NCI-H1930 (cell line): ENCODE data around the gene U2AF1L4.
A peak's percentile ranks its signal among the peaks of the same experiment; 100 is the strongest.
"Not testable (repeated sequence)": the region's sequence is repeated elsewhere in the genome, so short reads cannot be mapped to it uniquely, and the experiment has no call there.

Experiments
- DNase-seq, 2 experiments: peaks; one replicate each; lab custom pipeline; 2025; lab: John Stamatoyannopoulos, UW

Gene U2AF1L4

GRCh38 chr19:35725216-35725861 lies 19.9 kb downstream of the U2AF1L4 start:
- DNase-seq = no peak

DNA sequence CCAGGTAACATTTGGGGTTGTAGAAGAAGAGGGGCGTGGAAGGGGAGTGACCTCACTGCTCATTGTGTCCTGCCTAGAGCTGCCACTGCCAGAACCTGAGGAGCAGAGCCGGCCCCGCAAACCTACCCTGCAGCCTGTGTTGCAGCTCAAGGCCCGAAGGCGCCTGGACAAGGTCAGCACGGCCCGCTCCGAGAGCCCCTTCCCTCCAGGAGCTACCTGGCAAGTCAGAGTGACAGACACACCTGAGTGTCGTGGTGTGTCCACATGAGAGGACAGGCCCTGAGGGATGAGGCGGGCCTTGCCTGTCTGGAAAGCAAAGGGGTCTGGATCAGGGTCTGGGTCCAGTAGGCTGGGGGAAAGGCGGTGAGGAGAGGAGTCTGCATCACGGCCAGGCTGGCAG lies 20.7 kb downstream of the U2AF1L4 start:
- no peak for DNase-seq

DNA sequence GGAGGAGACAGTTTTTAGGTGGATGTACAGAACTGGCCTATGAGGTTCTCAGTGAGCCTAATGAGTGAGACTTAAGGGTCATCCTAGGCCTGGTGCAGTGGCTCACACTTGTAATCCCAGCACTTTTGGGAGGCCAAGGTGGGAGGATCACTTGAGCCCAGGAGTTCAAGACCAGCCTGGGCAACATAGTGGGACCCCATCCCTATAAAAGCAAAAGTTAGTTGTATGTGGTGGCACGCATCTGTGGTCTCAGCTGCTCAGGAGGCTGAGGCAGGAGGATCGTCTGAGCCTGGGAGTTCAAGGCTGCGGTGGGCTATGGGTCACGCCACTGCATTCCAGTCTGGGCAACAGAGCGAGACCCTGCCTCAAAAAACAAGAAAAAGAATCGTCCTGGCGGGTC lies 21.1 kb downstream of the U2AF1L4 start:
- not testable (repeated sequence) for DNase-seq

DNA sequence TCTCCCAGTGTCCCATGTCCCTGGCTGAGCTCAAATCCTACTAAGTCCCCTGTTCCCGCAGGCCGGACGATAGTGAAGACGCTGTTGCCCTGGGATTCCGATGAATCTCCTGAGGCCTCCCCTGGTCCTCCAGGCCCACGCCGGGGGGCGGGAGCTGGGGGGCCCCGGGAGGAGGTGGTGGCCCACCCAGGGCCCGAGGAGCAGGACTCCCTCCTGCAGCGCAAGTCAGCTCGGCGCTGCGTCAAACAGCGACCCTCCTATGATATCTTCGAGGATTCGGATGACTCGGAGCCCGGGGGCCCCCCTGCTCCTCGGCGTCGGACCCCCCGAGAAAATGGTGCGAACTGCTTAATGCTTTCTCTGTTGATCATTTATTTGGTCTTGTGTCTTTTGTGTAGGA lies 21.5 kb downstream of the U2AF1L4 start:
- DNase-seq = no peak

GRCh38 chr19:35722897-35723296 lies 22.3 kb downstream of the U2AF1L4 start:
- DNase-seq = no peak

- no peak for DNase-seq
Measured at GRCh38 chr19:35722461-35722860, 22.8 kb downstream of the U2AF1L4 start.

DNA sequence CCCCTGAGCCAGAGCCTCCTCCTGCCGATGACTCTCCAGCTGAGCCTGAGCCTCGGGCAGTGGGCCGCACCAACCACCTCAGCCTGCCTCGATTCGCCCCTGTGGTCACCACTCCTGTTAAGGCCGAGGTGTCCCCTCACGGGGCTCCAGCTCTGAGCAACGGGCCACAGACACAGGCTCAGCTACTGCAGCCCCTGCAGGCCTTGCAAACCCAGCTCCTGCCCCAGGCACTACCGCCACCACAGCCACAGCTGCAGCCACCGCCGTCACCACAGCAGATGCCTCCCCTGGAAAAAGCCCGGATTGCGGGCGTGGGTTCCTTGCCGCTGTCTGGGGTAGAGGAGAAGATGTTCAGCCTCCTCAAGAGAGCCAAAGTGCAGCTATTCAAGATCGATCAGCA lies 23.8 kb downstream of the U2AF1L4 start:
- no peak for DNase-seq

DNA sequence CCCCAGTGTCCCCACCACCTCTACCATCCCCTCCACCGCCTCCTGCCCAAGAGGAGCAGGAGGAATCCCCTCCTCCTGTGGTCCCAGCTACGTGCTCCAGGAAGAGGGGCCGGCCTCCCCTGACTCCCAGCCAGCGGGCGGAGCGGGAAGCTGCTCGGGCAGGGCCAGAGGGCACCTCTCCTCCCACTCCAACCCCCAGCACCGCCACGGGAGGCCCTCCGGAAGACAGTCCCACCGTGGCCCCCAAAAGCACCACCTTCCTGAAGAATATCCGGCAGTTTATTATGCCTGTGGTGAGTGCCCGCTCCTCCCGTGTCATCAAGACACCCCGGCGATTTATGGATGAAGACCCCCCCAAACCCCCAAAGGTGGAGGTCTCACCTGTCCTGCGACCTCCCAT lies 24.6 kb downstream of the U2AF1L4 start:
- DNase-seq = no peak

GRCh38 chr19:35720163-35720524 lies 25.1 kb downstream of the U2AF1L4 start:
- no peak for DNase-seq

DNA sequence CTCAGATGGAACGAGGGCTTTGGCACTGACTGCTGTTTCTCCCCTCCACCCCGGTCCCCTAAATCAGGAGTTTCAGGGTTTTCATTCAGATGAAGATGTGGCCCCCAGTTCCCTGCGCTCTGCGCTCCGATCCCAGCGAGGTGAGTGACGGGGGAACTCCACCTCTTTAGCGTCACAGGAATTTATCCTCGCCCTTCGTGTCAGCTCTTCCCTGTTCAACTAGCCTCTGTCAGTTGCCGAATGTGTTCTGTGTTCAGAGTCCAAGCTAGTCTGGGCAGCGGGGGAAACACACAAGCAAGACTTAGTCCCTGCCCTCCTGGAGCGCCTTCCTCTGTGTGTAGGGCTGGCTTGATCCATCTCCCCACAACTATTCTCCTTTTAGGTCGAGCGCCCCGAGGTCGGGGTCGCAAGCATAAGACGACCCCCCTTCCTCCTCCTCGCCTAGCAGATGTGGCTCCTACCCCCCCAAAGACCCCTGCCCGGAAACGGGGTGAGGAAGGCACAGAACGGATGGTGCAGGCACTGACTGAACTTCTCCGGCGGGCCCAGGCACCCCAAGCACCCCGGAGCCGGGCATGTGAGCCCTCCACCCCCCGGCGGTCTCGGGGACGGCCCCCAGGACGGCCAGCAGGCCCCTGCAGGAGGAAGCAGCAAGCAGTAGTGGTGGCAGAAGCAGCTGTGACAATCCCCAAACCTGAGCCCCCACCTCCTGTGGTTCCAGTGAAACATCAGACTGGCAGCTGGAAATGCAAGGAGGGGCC lies 25.6 kb downstream of the U2AF1L4 start:
- DNase-seq = no peak

DNA sequence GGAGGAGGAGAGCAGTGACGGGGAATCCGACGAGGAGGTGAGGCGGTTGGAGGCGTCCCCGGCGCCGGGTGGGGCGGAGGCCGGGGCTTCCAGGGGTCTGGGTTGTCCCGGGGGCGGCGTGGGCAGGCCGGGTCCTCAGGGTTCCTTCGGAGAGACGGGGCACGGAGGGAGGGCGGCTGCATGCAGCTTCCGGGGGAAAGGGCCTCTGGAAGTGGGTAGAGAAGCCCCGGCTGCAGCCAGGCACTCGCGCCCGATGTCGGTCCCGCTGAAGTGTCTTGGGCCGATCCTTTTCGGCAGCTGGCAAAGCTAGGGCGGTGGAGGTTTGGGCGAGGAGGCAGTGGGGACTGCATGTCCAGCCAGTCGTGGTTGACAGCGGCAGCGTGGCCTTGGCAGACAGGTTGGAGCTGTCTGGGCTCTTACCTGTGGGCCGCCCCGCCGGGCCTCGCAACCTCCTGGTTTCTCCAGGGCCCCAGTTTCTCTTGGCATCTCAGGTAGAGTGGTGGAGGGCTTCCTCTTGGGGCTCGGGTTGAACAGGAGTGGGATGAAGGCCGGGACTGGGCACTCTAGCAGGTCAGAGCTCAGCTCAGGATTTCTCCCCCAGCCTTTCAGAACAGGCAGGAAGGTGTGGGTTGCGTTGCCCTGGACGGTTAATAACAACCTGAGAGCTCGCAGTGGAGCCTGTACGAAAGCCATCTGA lies 26.7 kb downstream of the U2AF1L4 start:
- no peak for DNase-seq

GRCh38 chr19:35717665-35718344 lies 27.4 kb downstream of the U2AF1L4 start, which contains the start of gene KMT2B:
KMT2B (plus strand) TSS chr19:35718003; CDS start chr19:35718019, 16 bp downstream.
- peak; percentile 96 to 98 for DNase-seq

GRCh38 chr19:35716801-35717664 lies 28.2 kb downstream of the U2AF1L4 start:
- DNase-seq = peak; percentile 83 to 87

GRCh38 chr19:35715981-35716800 lies 29.0 kb downstream of the U2AF1L4 start:
- no peak for DNase-seq

GRCh38 chr19:35715355-35715809 lies 29.8 kb downstream of the U2AF1L4 start:
- no peak for DNase-seq

- DNase-seq = no peak
Measured at GRCh38 chr19:35714601-35715354, 30.4 kb downstream of the U2AF1L4 start.

- DNase-seq = no peak
Measured at GRCh38 chr19:35713904-35714495, 31.2 kb downstream of the U2AF1L4 start.

DNA sequence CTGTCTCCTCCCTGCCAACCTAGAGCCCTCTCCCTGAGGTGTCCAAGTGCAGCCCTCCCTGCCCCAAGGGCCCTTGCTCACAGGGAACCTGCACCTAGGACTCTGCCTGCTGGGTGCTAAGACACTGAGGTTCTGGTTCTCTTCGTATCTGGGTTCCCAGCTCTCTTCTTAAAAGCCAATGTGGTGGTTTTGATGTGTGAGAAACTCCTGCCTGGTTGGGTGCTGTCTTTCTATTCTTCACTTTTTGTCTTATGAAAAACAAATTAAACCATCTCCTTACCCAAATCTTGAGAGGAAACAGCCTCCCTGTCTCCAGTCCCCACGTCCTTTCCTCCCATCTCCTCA lies 31.7 kb downstream of the U2AF1L4 start:
- DNase-seq = no peak
